ENCODE measurements around the gene HAUS8. TPM values are rescaled to one million over a fixed set of nuclear protein-coding genes. Genes with fewer than 3 reads are reported as not detected.

Gene HAUS8
- total and polyA plus RNA-seq, 2 of the 13 experiments (the other 11 are each of a cell fraction or from before 2014, with no cell fraction given) = 7.8 to 17.5 TPM

GRCh38 chr19:17058236-17058635, 17.0 kb downstream of the HAUS8 start:
- ATAC-seq = no peak
- H3K36me3 ChIP-seq (replicated peaks in 1 of 2; ENCODE audit: control insufficient read depth in 1 of 2, insufficient read depth in 2 of 2, low read length in 2 of 2) = peaks cover 25 to 50% of the 10 kb centered on the region in 2 experiments

More at GRCh38 chr19:17058236-17058635, 17.0 kb downstream of the HAUS8 start:
- in situ Hi-C loops (cut with HindIII; ENCODE audit: extremely low pct_ligation_motif_present, low pct_unique_long_range_greater_than_20kb) (loop anchor here (10.0 kb wide), 1 partner anchor 283 kb away; no protein-coding TSS in a partner anchor), intact Hi-C loops (cut with micrococcal nuclease; ENCODE audit: unreplicated experiment) (no loop called here)
- ChIA-PET CTCF (ENCODE audit: low intra/inter-chr PET ratio, low total read pairs) (no interaction called here), POLR2A (no interaction called here)
- no peaks in the 10 kb centered on the region for H4K20me1 ChIP-seq (ENCODE audit: insufficient read depth, low read length)
- H2AFZ ChIP-seq (ENCODE audit: low read length) = no peak overlapping the region
- DNase-seq (ENCODE audit: low spot score) = no peak
- H3K9me3 ChIP-seq (ENCODE audit: low read length) = no peaks in the 10 kb centered on the region
- FAIRE-seq = no peak
- no peaks in the 10 kb centered on the region for H3K27me3 ChIP-seq (ENCODE audit: control insufficient read depth in 1 of 2, insufficient read depth in 2 of 2, low read length in 2 of 2)
- no peaks in the 10 kb centered on the region for H3K4me1 ChIP-seq (ENCODE audit: insufficient read depth, low read length)
- BruUV-seq (replicated peaks) = no TSS peak
- TF ChIP-seq ZMYM3 (CRISPR knock-in tag; IDR thresholded peaks at IDR 0.05) (no peak), EEA1 (CRISPR knock-in tag; IDR thresholded peaks at IDR 0.05; ENCODE audit: borderline replicate concordance) (no peak), ZNF746 (CRISPR knock-in tag; IDR thresholded peaks at IDR 0.05) (no peak), ZNF562 (CRISPR knock-in tag; IDR thresholded peaks at IDR 0.05; ENCODE audit: borderline replicate concordance) (no peak), KMT2B (CRISPR knock-in tag; IDR thresholded peaks at IDR 0.05) (no peak), ZNF619 (CRISPR knock-in tag; IDR thresholded peaks at IDR 0.05) (no peak), RAD21 (CRISPR knock-in tag; IDR thresholded peaks at IDR 0.05) (no peak), REXO4 (CRISPR knock-in tag; IDR thresholded peaks at IDR 0.05; ENCODE audit: borderline replicate concordance) (no peak), NFYB (CRISPR knock-in tag; IDR thresholded peaks at IDR 0.05) (no peak), ZBTB26 (CRISPR knock-in tag; IDR thresholded peaks at IDR 0.05; ENCODE audit: borderline replicate concordance) (no peak), ZNF367 (CRISPR knock-in tag; IDR thresholded peaks at IDR 0.05; ENCODE audit: borderline replicate concordance) (no peak), TBX2 (CRISPR knock-in tag; IDR thresholded peaks at IDR 0.05; ENCODE audit: borderline replicate concordance) (no peak), ZNF292 (CRISPR knock-in tag; IDR thresholded peaks at IDR 0.05; ENCODE audit: borderline replicate concordance, low read depth) (no peak), ZNF232 (CRISPR knock-in tag; IDR thresholded peaks at IDR 0.05; ENCODE audit: borderline replicate concordance) (no peak), SNAPC5 (CRISPR knock-in tag; IDR thresholded peaks at IDR 0.05; ENCODE audit: borderline replicate concordance) (no peak), ZNF256 (CRISPR knock-in tag; conservative IDR thresholded peaks at IDR 0.05) (no peak), FOXP4 (CRISPR knock-in tag; IDR thresholded peaks at IDR 0.05) (no peak), ZNF780A (CRISPR knock-in tag; IDR thresholded peaks at IDR 0.05) (no peak)
- no peak overlapping the region for H3K4me2 ChIP-seq (ENCODE audit: low read depth, low read length)
- no peak overlapping the region for H3K9ac ChIP-seq (ENCODE audit: insufficient read depth, low read depth, low read length)
- no peak overlapping the region for H3K27ac ChIP-seq (ENCODE audit: extremely low read length, insufficient read depth, low read length)
- WGBS (ENCODE audit: low lambda C conversion rate) = 98% methylated on average over 8 of the region's 8 CpGs
- H3K4me3 ChIP-seq (replicated peaks in 1 of 3; ENCODE audit: insufficient read depth in 1 of 3, low read depth in 2 of 3, low read length in 3 of 3) = no peak overlapping the region
- peaks cover 3% of the 10 kb centered on the region for H3K79me2 ChIP-seq (ENCODE audit: insufficient read depth, low read length)

All from HepG2 (cell line).